Osteocyte (in vitro differentiated cells): ENCODE results near the gene PRKCE. TPM values are rescaled to one million over a fixed set of nuclear protein-coding genes. Genes with fewer than 3 reads are reported as not detected.

Experiments
- DNase-seq: peaks from one replicate; pipeline ENCODE4 v3.0.0; 2021; ENCODE audit warnings: mixed read lengths; ENCODE audit not compliant: unreplicated experiment; ENCODE audit errors: extremely low spot score
- H3K27ac Mint-ChIP-seq: one replicate; pipeline ENCODE4 v1.8.0; 2021; ENCODE audit warnings: mild to moderate bottlenecking, mixed read lengths; ENCODE audit not compliant: unreplicated experiment
- H3K27me3 Mint-ChIP-seq: one replicate; pipeline ENCODE4 v1.8.0; 2021; ENCODE audit warnings: mixed read lengths; ENCODE audit not compliant: unreplicated experiment
- H3K36me3 Mint-ChIP-seq: one replicate; pipeline ENCODE4 v1.8.0; 2021; ENCODE audit warnings: mixed read lengths; ENCODE audit not compliant: unreplicated experiment
- H3K4me1 Mint-ChIP-seq: one replicate; pipeline ENCODE4 v1.8.0; 2021; ENCODE audit warnings: mixed read lengths; ENCODE audit not compliant: unreplicated experiment
- H3K4me3 Mint-ChIP-seq: one replicate; pipeline ENCODE4 v1.8.0; 2021; ENCODE audit warnings: mild to moderate bottlenecking, moderate library complexity, mixed read lengths; ENCODE audit not compliant: unreplicated experiment
- H3K9me3 Mint-ChIP-seq: one replicate; pipeline ENCODE4 v1.8.0; 2021; ENCODE audit warnings: mixed read lengths; ENCODE audit not compliant: unreplicated experiment
- CTCF ChIP-seq: fragments of 200-600 bp; sonication (generic); IDR thresholded peaks from 2 replicates; pipeline ENCODE4 v1.5.0; 2021; ENCODE audit warnings: antibody characterized with exemption, mild to moderate bottlenecking, moderate library complexity
- total RNA-seq: library from RNA; stranded (reverse); gene quantifications from 2 replicates; pipeline ENCODE4 v1.2.1, GENCODE V29; 2021

PRKCE gene
- total RNA-seq, 1 donor from 2014 or later, result 13.8 TPM

- no peaks in the 10 kb centered on the region for H3K27me3 Mint-ChIP-seq
- no peaks in the 10 kb centered on the region for H3K4me1 Mint-ChIP-seq
- TF ChIP-seq CTCF, result no peak
- H3K27ac Mint-ChIP-seq, result no peak overlapping the region
- H3K9me3 Mint-ChIP-seq, result peaks cover 16% of the 10 kb centered on the region
- no peak for DNase-seq
- no peak overlapping the region for H3K4me3 Mint-ChIP-seq
- H3K36me3 Mint-ChIP-seq, result peaks cover 17% of the 10 kb centered on the region
Observed at GRCh38 chr2:46106690-46107089, 455.2 kb downstream of the PRKCE start.

- Mint-ChIP-seq H3K27me3 (no peaks in the 10 kb centered on the region), H3K27ac (no peak overlapping the region), H3K4me3 (no peak overlapping the region), H3K36me3 (peaks cover 2% of the 10 kb centered on the region), H3K4me1 (peaks cover 30% of the 10 kb centered on the region), H3K9me3 (no peaks in the 10 kb centered on the region)
- TF ChIP-seq CTCF, result no peak
- DNase-seq, result no peak
Observed at GRCh38 chr2:46114996-46115395, 463.5 kb downstream of the PRKCE start.

DNA sequence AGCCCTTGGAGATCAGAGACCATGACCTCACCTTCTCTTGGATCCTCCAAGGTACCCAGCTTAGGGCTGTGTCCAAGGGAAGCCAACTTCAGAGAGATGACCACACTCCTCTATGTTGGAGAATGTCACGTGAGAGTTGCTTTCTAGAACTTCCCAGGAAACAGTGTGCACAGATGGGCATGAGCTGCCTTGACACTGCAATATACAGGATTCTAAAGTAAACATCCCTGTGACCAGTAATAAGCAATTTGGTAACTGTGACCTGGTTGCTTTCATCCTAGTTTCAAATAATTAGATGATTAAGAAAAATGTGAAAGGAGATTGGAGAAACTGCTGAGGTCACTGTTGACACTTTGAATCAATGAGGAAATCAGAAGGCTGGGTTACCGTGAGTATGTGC is 464.7 kb downstream of the PRKCE start:
- H3K27me3 Mint-ChIP-seq, result no peaks in the 10 kb centered on the region
- no peak overlapping the region for H3K27ac Mint-ChIP-seq
- no peaks in the 10 kb centered on the region for H3K9me3 Mint-ChIP-seq
- H3K4me1 Mint-ChIP-seq, result peaks cover 31% of the 10 kb centered on the region
- TF ChIP-seq CTCF, result no peak
- no peak overlapping the region for H3K4me3 Mint-ChIP-seq
- no peak for DNase-seq
- peaks cover 2% of the 10 kb centered on the region for H3K36me3 Mint-ChIP-seq

GRCh38 chr2:46116553-46116991 is 465.1 kb downstream of the PRKCE start:
- Mint-ChIP-seq H3K27ac (peak overlapping the region; percentile 19), H3K9me3 (no peaks in the 10 kb centered on the region), H3K4me1 (peaks cover 31% of the 10 kb centered on the region), H3K4me3 (no peak overlapping the region), H3K36me3 (no peaks in the 10 kb centered on the region), H3K27me3 (no peaks in the 10 kb centered on the region)
- no peak for DNase-seq
- no peak for TF ChIP-seq CTCF

DNA sequence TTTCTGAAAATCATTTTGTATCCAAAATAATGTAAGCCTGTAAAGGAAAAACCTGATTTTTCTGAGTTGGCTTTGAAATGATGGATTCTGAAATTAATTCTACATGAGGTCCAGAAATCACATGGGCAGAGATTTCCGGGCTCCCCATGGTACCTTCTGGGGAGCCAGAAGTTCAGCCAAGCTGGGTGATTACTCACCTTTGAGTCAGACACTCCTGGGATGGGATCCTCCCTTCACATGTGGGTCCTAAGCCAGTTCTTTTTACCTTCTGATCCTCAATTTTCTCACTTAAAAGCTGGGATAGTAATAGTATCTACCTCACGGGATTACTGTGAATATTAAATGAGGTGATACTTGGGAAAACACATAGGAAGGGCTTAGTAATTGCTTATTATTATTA is 465.9 kb downstream of the PRKCE start:
- H3K4me1 Mint-ChIP-seq, result peaks cover 31% of the 10 kb centered on the region
- H3K27me3 Mint-ChIP-seq, result no peaks in the 10 kb centered on the region
- no peak overlapping the region for H3K27ac Mint-ChIP-seq
- no peaks in the 10 kb centered on the region for H3K9me3 Mint-ChIP-seq
- TF ChIP-seq CTCF, result no peak
- H3K36me3 Mint-ChIP-seq, result no peaks in the 10 kb centered on the region
- no peak overlapping the region for H3K4me3 Mint-ChIP-seq
- no peak for DNase-seq
